D721Med (cell line): ENCODE results near the gene CENPA.

Source experiments
- DNase-seq: peaks from one replicate; pipeline ENCODE4 v3.0.0; 2011; ENCODE audit warnings: low spot score; ENCODE audit not compliant: insufficient read length
- FAIRE-seq: peaks from 2 replicates; lab custom pipeline; 2011; peaks lifted over from hg19 to GRCh38; lab: Jason Lieb, UNC
- TF ChIP-seq, protein P1 (sequence below): IDR thresholded peaks from 2 replicates; pipeline ENCODE4 v1.5.1; 2012; ENCODE audit warnings: mild to moderate bottlenecking, control low read depth; ENCODE audit not compliant: insufficient read depth; ENCODE audit errors: missing control alignments

Gene CENPA

DNA sequence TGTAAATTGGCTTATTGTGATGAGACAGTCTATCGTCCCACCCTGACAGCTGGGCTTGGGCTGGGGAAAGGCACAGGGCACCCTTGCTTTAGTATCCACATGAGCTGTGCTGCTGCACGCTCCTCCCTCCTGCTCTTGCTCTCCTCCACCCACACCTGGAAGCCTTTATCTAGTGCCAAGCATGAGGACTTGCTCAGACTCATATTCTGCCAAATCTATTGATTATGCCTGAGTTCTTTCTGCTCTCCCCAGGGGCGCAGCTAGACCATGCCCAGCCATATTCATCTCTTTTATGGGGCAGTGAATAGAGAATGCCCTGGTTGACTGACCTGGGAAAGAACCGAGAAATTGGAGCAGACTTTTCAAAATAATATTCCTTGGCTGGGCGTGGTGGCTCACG lies 33.1 kb downstream of the CENPA start:
- no peak for FAIRE-seq
- TF ChIP-seq, protein P1, sequence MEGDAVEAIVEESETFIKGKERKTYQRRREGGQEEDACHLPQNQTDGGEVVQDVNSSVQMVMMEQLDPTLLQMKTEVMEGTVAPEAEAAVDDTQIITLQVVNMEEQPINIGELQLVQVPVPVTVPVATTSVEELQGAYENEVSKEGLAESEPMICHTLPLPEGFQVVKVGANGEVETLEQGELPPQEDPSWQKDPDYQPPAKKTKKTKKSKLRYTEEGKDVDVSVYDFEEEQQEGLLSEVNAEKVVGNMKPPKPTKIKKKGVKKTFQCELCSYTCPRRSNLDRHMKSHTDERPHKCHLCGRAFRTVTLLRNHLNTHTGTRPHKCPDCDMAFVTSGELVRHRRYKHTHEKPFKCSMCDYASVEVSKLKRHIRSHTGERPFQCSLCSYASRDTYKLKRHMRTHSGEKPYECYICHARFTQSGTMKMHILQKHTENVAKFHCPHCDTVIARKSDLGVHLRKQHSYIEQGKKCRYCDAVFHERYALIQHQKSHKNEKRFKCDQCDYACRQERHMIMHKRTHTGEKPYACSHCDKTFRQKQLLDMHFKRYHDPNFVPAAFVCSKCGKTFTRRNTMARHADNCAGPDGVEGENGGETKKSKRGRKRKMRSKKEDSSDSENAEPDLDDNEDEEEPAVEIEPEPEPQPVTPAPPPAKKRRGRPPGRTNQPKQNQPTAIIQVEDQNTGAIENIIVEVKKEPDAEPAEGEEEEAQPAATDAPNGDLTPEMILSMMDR = no peak
- DNase-seq = no peak

DNA sequence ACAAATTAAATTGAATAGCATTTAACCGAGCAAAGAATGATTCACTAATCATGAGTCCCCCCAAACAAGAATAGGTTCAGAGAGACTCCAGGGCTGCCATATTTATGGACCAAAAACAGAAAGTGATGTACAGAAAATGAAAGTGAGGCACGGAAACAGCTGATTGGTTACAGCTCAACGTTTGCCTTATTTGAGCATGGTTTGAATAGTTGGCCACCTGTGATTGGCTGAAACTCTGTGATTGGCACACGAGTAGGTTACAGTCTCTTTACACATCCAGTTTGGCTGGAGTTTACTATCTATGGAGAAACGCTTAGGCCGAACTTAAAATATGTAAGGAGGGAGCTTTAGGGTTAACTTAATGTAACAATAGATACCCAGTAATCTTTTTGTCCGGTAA lies 35.1 kb downstream of the CENPA start:
- TF ChIP-seq, protein P1 = no peak
- FAIRE-seq = no peak
- no peak for DNase-seq

DNA sequence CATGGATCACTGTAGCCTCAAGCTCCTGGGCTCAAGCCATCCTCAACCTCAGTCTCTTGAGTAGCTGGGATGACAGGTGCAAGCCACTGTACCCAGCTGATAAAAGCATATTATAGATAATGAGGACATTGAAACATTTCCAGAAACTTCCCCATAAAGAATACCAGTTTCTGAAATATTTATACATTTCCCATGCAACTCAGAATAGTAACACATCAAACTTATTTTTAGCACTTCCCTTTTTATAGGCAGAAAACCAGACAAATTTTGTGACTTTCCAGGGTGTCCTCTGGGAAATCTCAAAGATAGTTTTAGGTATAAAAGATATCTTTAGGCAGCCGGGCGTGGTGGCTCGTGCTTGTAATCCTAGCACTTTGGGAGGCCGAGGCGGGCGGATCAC lies 37.0 kb downstream of the CENPA start:
- TF ChIP-seq, protein P1 = no peak
- no peak for FAIRE-seq

DNA sequence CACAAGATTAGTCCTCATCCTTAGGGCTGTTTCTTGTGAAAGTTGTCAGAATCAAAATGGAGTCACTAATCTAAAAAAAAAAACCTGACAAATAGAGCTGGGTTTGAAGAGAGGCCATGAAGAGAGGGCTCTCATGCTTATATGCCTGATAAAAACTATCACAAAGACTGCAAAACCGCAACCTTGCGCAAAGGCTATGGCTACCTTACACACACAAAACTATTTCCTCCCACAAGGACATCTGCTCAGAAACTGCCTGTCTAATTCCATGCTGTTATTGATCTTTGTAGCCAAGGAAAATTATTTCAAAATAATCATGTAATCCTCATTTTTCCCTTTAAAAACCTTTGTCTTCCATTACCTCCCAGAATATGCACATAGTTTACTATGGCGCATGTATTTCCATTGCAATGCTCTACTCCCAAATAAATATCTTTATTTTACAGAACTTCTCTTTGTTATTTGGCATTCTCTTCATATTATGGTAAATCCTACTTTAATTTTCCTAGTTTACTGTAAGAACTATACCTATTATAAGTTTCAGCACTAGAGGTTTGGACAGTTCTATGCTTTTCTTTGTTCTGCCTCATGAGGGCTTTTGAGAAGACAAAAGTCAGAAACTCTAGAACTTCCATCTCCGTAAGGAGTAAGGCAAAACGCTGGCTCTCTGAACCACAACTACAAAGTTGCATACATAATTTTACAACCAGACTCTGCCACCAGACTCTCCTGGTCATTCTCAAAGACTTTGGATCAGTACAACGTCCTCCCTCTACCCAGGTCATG lies 52.5 kb downstream of the CENPA start:
- DNase-seq (no peak), FAIRE-seq (no peak)
- TF ChIP-seq, protein P1 = no peak

More for the DNA sequence above, 37.0 kb downstream of the CENPA start:
- no peak for DNase-seq

DNA sequence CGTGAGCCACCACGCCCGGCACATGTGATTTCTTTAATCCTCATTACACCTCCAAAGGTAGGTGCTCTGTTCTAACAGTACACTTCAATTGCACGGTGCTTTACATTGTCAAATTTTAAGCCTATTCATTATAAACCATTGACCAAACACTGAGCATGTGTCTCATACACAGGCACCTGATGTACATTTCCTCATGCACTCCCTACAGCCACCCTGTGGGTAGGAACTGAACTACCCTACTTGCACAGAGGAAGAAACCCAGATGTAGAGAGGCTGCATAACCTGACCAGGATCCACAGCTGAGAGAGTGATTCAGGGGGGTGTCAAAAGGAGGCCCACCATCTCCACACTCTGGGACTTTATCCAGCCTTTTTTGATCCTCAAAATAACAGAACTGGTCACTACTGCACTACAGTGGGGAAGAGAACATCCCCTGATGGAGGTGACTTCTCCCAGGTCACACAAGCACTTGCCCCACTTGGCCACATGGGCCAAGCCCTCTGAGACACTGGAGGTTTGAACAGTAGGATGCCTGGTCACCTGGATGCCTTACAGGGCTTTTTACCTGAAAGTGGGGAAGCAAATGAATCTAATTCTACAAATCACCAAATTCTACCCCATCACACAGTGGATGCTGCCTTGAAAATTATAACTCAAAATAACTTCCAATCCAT lies 55.2 kb downstream of the CENPA start:
- DNase-seq (no peak), FAIRE-seq (no peak)
- TF ChIP-seq, protein P1 = peak; percentile 29

DNA sequence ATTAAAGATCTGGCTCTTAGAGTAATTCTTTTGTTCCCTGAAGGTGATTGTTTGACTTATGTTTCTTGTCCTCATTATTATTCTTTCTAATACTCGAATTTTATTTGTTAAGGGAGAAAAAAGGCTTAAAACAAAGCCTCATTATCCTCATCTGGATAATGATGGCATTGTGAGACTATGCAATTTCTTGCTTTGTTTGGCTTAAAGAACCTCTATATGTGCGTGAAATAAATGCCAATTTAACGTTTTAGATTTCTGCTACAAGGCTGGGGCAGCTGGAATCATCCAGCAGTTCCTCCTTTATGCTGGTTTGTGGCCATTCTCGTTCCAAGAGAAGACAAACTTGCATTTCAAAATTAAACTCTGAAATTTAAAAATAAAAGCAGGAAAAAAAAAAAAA lies 57.2 kb downstream of the CENPA start:
- FAIRE-seq = no peak
- TF ChIP-seq, protein P1 = no peak

More for the DNA sequence above, 57.2 kb downstream of the CENPA start:
- no peak for DNase-seq
